Measurements from ENCODE around the gene NRAP.
A peak's percentile ranks its signal among the peaks of the same experiment; 100 is the strongest.

NRAP gene, protein sequence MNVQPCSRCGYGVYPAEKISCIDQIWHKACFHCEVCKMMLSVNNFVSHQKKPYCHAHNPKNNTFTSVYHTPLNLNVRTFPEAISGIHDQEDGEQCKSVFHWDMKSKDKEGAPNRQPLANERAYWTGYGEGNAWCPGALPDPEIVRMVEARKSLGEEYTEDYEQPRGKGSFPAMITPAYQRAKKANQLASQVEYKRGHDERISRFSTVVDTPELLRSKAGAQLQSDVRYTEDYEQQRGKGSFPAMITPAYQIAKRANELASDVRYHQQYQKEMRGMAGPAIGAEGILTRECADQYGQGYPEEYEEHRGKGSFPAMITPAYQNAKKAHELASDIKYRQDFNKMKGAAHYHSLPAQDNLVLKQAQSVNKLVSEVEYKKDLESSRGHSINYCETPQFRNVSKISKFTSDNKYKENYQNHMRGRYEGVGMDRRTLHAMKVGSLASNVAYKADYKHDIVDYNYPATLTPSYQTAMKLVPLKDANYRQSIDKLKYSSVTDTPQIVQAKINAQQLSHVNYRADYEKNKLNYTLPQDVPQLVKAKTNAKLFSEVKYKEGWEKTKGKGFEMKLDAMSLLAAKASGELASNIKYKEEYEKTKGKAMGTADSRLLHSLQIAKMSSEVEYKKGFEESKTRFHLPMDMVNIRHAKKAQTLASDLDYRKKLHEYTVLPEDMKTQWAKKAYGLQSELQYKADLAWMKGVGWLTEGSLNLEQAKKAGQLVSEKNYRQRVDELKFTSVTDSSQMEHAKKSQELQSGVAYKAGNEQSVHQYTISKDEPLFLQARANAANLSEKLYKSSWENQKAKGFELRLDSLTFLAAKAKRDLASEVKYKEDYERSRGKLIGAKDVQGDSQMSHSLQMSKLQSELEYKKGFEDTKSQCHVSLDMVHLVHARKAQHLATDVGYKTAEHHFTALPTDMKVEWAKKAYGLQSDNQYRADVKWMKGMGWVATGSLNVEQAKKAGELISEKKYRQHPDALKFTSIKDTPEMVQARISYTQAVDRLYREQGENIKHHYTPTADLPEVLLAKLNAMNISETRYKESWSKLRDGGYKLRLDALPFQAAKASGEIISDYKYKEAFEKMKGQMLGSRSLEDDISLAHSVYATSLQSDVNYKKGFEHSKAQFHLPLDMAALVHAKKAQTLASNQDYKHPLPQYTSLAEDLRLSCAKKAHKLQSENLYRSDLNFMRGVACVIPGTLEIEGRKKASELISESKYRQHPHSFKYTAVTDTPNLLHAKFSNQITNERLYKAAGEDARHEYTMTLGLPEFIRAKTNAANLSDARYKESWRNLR (N-terminal part only)

GRCh38 chr10:113663908-113664307, at the start of gene NRAP:
NRAP (minus strand) TSS chr10:113664041; CDS start chr10:113663882, 159 bp downstream.
- FAIRE-seq, result no peak

- no peak for FAIRE-seq
Observed at GRCh38 chr10:113713640-113713982, 49.8 kb upstream of the NRAP start.

GRCh38 chr10:113712755-113713639, 49.2 kb upstream of the NRAP start:
- no peak for FAIRE-seq

- no peak for FAIRE-seq
Observed at GRCh38 chr10:113712024-113712423, 48.2 kb upstream of the NRAP start.

- no peak for FAIRE-seq
Observed at GRCh38 chr10:113711142-113711541, 47.3 kb upstream of the NRAP start.

DNA sequence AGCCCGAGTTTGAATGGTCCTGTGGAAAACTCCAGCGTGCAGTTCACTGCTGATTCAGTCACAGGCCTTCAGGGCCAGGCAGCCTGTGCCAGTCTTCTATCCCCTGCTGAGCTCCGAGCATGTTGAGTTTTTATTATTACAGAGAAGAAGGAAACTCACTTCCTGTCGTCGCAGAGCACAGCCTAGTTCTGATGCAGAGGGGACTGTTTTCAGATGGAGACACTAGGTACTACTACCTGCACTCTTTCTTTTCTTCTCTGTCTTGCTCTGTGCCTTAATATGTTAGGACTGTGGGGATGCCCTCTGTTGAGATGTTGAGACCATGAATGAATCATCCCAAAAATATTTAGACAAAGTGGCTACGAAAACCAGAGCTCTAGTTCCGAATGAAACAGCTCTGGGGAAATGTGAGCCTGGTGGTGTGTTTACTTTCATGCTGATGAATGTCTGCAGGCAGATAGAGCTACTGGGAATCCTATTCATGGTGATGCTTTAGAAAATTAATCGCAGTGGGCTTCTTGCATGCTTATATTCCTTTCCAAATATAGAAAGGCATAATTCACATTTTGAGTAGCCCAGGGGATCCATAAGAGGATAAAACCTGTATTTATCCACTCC, 45.5 kb upstream of the NRAP start:
- no peak for FAIRE-seq

DNA sequence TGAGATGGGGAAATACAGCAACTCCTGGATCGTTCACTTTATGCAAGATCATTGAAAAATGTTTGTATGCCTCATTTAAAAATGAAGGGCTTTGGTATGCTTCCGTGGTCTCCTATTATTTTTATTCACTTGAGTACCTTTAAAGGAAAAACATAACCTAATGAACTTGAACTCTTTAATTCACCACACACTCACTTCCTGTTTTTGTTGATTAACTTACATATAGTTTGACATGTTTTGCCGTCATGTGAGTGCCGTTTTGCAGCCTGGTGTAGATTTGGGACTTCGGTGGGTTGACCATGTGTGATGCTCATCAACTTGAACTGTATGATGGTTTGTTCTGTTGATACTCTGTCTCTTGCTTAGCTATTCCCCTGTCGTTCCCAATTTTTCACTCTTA, 44.8 kb upstream of the NRAP start:
- FAIRE-seq, result no peak

- FAIRE-seq, result no peak
Observed at GRCh38 chr10:113706623-113707022, 42.8 kb upstream of the NRAP start.

- no peak for FAIRE-seq
Observed at GRCh38 chr10:113705344-113705652, 41.5 kb upstream of the NRAP start.

DNA sequence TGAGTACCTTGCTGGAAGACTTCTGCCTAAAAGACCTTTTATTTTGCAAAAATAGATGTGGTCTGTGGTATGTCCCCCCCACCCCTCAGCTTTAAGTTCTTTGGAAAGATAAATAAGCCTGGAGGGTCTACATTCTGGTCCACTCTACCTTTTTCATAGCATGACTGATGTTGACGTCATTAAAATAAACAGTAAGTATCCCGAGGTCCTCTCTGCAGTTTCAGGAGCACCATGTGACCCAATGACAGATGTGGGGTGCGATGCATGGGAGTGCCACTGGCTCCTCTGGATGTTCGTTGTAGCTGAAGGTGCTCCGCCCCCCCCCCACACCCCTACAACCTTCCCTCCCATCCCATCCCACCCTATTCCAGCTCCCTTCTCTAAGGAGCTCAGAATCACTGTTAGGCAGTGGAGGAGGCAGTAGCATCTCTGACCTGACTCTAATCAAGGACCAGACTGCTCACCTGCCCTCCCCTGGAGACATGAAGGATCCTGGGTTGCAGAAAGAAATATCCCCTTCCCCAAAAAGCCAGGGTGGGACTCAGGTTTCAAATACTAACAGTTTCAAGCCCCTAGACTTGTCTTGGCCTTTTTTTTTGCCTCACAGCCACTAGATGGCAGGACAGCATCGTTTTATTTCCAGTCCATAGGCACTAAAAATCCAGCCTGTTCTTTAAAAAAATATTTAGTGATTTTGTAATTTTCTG, 40.9 kb upstream of the NRAP start:
- peak; percentile 69 for FAIRE-seq

DNA sequence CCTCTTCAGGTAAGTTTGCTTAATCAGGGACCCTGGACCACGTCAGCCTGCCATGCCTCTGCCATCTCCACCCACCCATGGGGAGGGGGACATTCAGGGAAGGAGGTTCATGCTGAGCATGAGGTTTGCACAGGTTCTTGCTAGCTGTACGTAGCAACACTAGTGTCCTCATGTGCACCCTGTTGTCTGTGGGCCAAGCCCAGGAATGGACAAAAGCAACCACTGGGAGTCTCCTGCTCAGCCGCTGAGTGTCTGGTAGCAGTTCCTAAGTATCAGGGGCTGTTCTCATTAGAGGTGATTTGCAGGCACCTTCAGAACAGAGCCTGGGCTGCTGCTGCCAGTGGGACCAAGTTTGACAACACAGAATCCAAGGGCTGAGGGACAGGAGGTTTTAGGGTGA, 33.8 kb upstream of the NRAP start:
- no peak for FAIRE-seq

DNA sequence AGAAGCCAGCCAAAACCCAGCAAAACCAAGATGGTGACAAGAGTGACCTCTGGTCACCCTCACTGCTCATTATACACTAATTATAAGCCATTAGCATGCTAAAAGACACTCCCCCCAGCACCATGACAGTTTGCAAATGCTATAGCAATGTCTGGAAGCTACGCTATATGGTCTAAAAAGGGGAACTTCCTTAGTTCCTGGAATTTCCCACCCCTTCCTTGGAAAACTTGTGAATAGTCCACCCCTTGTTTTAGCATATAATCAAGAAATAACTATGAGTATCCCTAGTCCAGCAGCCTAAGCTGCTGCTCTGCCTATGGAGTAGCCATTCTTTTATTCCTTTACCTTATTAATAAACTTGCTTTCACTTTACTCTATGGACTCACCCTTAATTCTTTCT, 31.9 kb upstream of the NRAP start:
- FAIRE-seq, result no peak

- FAIRE-seq, result no peak
Observed at GRCh38 chr10:113693348-113693747, 29.5 kb upstream of the NRAP start.

DNA sequence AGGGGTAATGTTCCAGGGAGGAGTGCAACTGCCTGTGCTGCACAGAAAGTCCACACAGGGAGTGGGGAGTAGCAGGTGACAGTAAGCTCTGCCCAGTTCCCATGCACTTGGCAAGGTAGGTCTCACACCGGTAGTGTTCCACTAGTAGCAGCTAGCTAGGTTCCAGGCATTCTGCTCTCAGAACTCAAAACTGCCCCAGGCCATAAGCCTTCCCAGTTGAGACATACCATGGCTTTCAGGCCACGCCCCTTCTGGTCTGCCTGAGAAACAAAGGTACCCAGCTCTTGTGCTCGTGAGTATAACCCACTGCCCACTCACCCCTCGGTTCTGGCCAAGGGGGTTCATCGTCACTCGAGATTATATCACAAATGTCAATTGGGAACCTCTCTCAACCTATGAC, 28.4 kb upstream of the NRAP start:
- FAIRE-seq, result no peak

DNA sequence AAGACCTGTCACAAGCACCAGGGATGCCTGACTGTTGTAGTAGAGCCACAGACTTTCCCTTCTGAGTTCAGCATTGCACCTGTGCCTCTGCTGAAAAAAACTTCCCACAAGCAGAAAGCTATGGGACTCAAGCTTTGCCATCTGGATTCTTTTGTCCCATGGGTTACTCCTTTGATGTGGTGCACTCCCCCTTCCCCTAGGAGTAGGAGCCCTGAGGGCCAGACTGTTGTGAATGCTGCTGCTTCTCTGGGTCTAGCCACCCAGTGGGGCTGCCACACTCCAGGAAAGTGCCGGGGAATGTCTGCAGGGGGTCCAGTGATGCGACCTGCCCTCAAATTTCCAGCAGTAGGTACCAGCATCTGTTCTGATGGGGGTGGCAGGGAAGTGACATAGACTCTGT, 27.5 kb upstream of the NRAP start:
- no peak for FAIRE-seq

DNA sequence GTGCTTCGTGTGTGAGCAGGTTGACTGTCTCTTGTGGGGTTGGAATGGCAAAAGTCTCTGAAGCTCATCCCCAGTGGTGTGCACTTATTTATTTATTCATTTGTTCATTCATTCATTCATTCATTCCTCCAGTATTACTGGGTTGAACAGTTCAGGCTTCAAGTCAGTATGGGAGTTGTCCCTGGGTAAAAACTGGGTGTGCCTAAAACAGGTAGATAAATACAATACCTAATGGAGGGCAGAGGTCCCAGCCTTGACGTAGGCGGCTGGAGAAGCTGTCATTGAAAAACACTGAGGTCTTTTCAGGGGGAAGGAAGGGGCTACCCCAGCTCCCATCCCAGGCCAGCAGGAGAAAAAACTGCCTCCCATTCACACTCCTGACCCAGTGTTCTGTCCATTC, 26.9 kb upstream of the NRAP start:
- FAIRE-seq, result no peak

GRCh38 chr10:113689574-113689973, 25.7 kb upstream of the NRAP start:
- FAIRE-seq, result no peak

- no peak for FAIRE-seq
Observed at GRCh38 chr10:113689057-113689456, 25.2 kb upstream of the NRAP start.

DNA sequence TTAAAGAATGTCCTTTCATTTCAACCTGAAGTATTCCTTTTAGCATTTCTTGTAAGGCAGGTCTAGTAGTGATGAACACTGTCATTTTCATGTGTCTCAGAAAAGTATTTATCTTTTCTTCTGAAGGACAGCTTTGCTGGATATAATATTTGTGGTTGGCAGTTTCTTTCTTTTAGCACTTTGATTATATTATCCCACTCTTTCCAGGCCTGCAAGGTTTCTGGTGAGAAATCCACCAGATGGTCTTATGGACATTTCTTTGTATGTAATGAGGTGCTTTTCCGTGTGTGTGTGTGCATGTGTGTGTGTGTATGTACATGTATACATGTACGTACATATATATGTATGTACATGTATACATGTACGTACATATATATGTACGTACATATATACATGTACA, 23.2 kb upstream of the NRAP start:
- FAIRE-seq, result no peak

GRCh38 chr10:113686028-113686427, 22.2 kb upstream of the NRAP start:
- no peak for FAIRE-seq

- no peak for FAIRE-seq
Observed at GRCh38 chr10:113683300-113683699, 19.5 kb upstream of the NRAP start.

Data from TTC549 (cell line).